ENCODE measurements around the gene TMX1.
A peak's percentile ranks its signal among the peaks of the same experiment; 100 is the strongest.
"Not testable (repeated sequence)": the region's sequence is repeated elsewhere in the genome, so short reads cannot be mapped to it uniquely, and the experiment has no call there.

TMX1 gene

GRCh38 chr14:51239813-51240803 is at the start of gene TMX1:
TMX1 (plus strand) TSS chr14:51240247; CDS start chr14:51240293, 46 bp downstream.
- DNase-seq = peak; percentile 83

- no peak for DNase-seq
These were observed 38.2 kb upstream of the TMX1 start for GRCh38 chr14:51201890-51202289.

GRCh38 chr14:51202914-51203665 is 37.0 kb upstream of the TMX1 start:
- DNase-seq = no peak

GRCh38 chr14:51203881-51204280 is 36.2 kb upstream of the TMX1 start:
- no peak for DNase-seq

GRCh38 chr14:51205486-51205885 is 34.6 kb upstream of the TMX1 start:
- no peak for DNase-seq

GRCh38 chr14:51206462-51206861 is 33.6 kb upstream of the TMX1 start:
- DNase-seq = no peak

- no peak for DNase-seq
These were observed 32.4 kb upstream of the TMX1 start for GRCh38 chr14:51207621-51208020.

GRCh38 chr14:51208982-51209381 is 31.1 kb upstream of the TMX1 start:
- no peak for DNase-seq

GRCh38 chr14:51209457-51209856 is 30.6 kb upstream of the TMX1 start:
- no peak for DNase-seq

GRCh38 chr14:51210594-51210993 is 29.5 kb upstream of the TMX1 start:
- DNase-seq = no peak

GRCh38 chr14:51211149-51211548 is 28.9 kb upstream of the TMX1 start:
- DNase-seq = no peak

- no peak for DNase-seq
These were observed 23.4 kb upstream of the TMX1 start for GRCh38 chr14:51216602-51217001.

- no peak for DNase-seq
These were observed 20.3 kb upstream of the TMX1 start for GRCh38 chr14:51219473-51220448.

GRCh38 chr14:51223463-51223862 is 16.6 kb upstream of the TMX1 start:
- not testable (repeated sequence) for DNase-seq

GRCh38 chr14:51224551-51224950 is 15.5 kb upstream of the TMX1 start:
- no peak for DNase-seq

- no peak for DNase-seq
These were observed 14.3 kb upstream of the TMX1 start for GRCh38 chr14:51225751-51226150.

- no peak for DNase-seq
These were observed 11.7 kb upstream of the TMX1 start for GRCh38 chr14:51228391-51228790.

- no peak for DNase-seq
These were observed 11.2 kb upstream of the TMX1 start for GRCh38 chr14:51228890-51229289.

- no peak for DNase-seq
These were observed 3.7 kb upstream of the TMX1 start for GRCh38 chr14:51236314-51236713.

GRCh38 chr14:51240804-51241380 is 845 bp downstream of the TMX1 start:
- DNase-seq = no peak

GRCh38 chr14:51242545-51243490 is 2.8 kb downstream of the TMX1 start:
- no peak for DNase-seq

All from stimulated activated CD4-positive, alpha-beta T cell treated with anti-CD3 and anti-CD28 coated beads, Interleukin-12 subunit alpha, Interleukin-12 subunit beta, amount 100 ng/mL, for 4 hours (primary cell).